CD14-positive monocyte (primary cell): Measurements from ENCODE around the gene GMEB1. TPM values are rescaled to one million over a fixed set of nuclear protein-coding genes. Genes with fewer than 3 reads are reported as not detected.
"Not testable (repeated sequence)": the region's sequence is repeated elsewhere in the genome, so short reads cannot be mapped to it uniquely, and the experiment has no call there.

Source experiments
- DNase-seq, 3 donors: peaks; one replicate each; pipeline ENCODE4 v3.0.0-alpha.2; 2011 to 2022
- H2AFZ ChIP-seq: 2 replicates; pipeline ENCODE4 v1.6.0; 2012; ENCODE audit warnings: mild to moderate bottlenecking, low read depth, low read length, inconsistent platforms; ENCODE audit not compliant: insufficient read depth, poor library complexity, severe bottlenecking
- H3K27ac ChIP-seq, 2 donors: 1 replicate in 1 of 2; 2 replicates in 1 of 2; pipeline ENCODE4 v1.5.1; 2012 to 2013; ENCODE audit warnings: low read length in 2 of 2, control low read depth in 1 of 2, inconsistent platforms in 1 of 2, low read depth in 1 of 2, mild to moderate bottlenecking in 1 of 2
- H3K27me3 ChIP-seq, 2 donors: one replicate each; pipeline versions ENCODE4 v1.6.0 to v1.6.1; 2011 to 2013; ENCODE audit warnings: low read length in 2 of 2; ENCODE audit not compliant: control insufficient read depth in 2 of 2, insufficient read depth in 2 of 2
- H3K36me3 ChIP-seq, 2 donors: replicated peaks in 1 of 2; 1 replicate in 1 of 2; 2 replicates in 1 of 2; pipeline versions ENCODE4 v1.5.1 to v1.6.1; 2012 to 2013; ENCODE audit warnings: low read length in 2 of 2, control low read depth in 1 of 2, inconsistent platforms in 1 of 2, mild to moderate bottlenecking in 1 of 2; ENCODE audit not compliant: insufficient read depth in 2 of 2, control insufficient read depth in 1 of 2
- H3K4me1 ChIP-seq, 2 donors: 1 replicate in 1 of 2; 2 replicates in 1 of 2; pipeline versions ENCODE4 v1.5.1 to v1.6.1; 2012 to 2013; ENCODE audit warnings: low read length in 2 of 2, control low read depth in 1 of 2, inconsistent platforms in 1 of 2, mild to moderate bottlenecking in 1 of 2, moderate library complexity in 1 of 2; ENCODE audit not compliant: insufficient read depth in 2 of 2, control insufficient read depth in 1 of 2
- H3K4me2 ChIP-seq: replicated peaks from 2 replicates; pipeline ENCODE3; 2012; ENCODE audit warnings: low read length, moderate library complexity, mild to moderate bottlenecking; ENCODE audit not compliant: poor library complexity, severe bottlenecking; ENCODE audit errors: extremely low read depth
- H3K4me3 ChIP-seq, 3 experiments: fragments of 200-600 bp in 1 of 3; sonication (generic) in 1 of 3; replicated peaks in 1 of 3; 1 replicate in 2 of 3; 2 replicates in 1 of 3; pipeline ENCODE4 v1.5.1; 2011 to 2013; ENCODE audit warnings: low read length in 3 of 3, mild to moderate bottlenecking in 3 of 3, control low read depth in 2 of 3, low read depth in 2 of 3, inconsistent platforms in 1 of 3, moderate library complexity in 1 of 3
- H3K79me2 ChIP-seq: 2 replicates; pipeline ENCODE4 v1.6.0; 2012; ENCODE audit warnings: mild to moderate bottlenecking, control low read depth, inconsistent platforms, low read length, moderate library complexity; ENCODE audit not compliant: insufficient read depth
- H3K9ac ChIP-seq: 2 replicates; pipeline ENCODE4 v1.6.0; 2017; ENCODE audit warnings: low read length, mild to moderate bottlenecking; ENCODE audit not compliant: insufficient read depth, poor library complexity, severe bottlenecking
- H3K9me3 ChIP-seq, 2 donors: replicated peaks in 1 of 2; 1 replicate in 1 of 2; 2 replicates in 1 of 2; pipeline versions ENCODE4 v1.5.1 to v1.6.1; 2012 to 2013; ENCODE audit warnings: low read length in 2 of 2, control low read depth in 1 of 2; ENCODE audit not compliant: control insufficient read depth in 1 of 2, insufficient read depth in 1 of 2
- H4K20me1 ChIP-seq: 2 replicates; pipeline ENCODE4 v1.6.0; 2012; ENCODE audit warnings: mild to moderate bottlenecking, low read length, control low read depth, moderate library complexity; ENCODE audit not compliant: insufficient read depth
- H3K27ac Mint-ChIP-seq, 7 donors: one replicate each; pipeline ENCODE4 v1.8.0; 2020; ENCODE audit warnings: mild to moderate bottlenecking in 7 of 7, mixed read lengths in 7 of 7, moderate library complexity in 6 of 7, inconsistent platforms in 2 of 7
- H3K27me3 Mint-ChIP-seq, 3 donors: one replicate each; pipeline ENCODE4 v1.8.0; 2021 to 2022; ENCODE audit warnings: low read depth in 3 of 3, mild to moderate bottlenecking in 3 of 3, mixed read lengths in 3 of 3, moderate library complexity in 3 of 3, inconsistent platforms in 1 of 3
- H3K36me3 Mint-ChIP-seq, 2 donors: one replicate each; pipeline ENCODE4 v1.8.0; 2020; ENCODE audit warnings: mixed read lengths in 2 of 2, inconsistent platforms in 1 of 2, mild to moderate bottlenecking in 1 of 2
- H3K4me1 Mint-ChIP-seq: one replicate; pipeline ENCODE4 v1.8.0; 2020; ENCODE audit warnings: mild to moderate bottlenecking, mixed read lengths
- H3K4me3 Mint-ChIP-seq, 2 donors: one replicate each; pipeline ENCODE4 v1.8.0; 2020; ENCODE audit warnings: mild to moderate bottlenecking in 2 of 2, mixed read lengths in 2 of 2, moderate library complexity in 1 of 2
- H3K9me3 Mint-ChIP-seq, 7 donors: one replicate each; pipeline ENCODE4 v1.8.0; 2020 to 2022; ENCODE audit warnings: mixed read lengths in 7 of 7, mild to moderate bottlenecking in 6 of 7, moderate library complexity in 6 of 7, inconsistent platforms in 2 of 7
- CTCF ChIP-seq: fragments of 200-600 bp; IDR thresholded peaks from one replicate; pipeline ENCODE4 v1.8.0; 2022; ENCODE audit warnings: antibody characterized with exemption, mild to moderate bottlenecking
- WGBS: methylation state at CpG from one replicate; pipeline ENCODE4 v1.1.5; 2013; ENCODE audit warnings: missing lambda C conversion rate; ENCODE audit not compliant: insufficient coverage; 5-methylcytosine and 5-hydroxymethylcytosine counted together
- intact Hi-C, 2 donors: fragments of 100-400 bp; cut with micrococcal nuclease; formaldehyde crosslinking; loops; one replicate each; pipeline versions ENCODE4 v1.15.0 to v1.15.1; 2023
- polyA plus RNA-seq, 3 donors: library from polyadenylated mRNA; depleted of rRNA in 1 of 3; unstranded in 2 of 3; stranded (reverse) in 1 of 3; fragments of 300-500 nt in 2 of 3; fragments of >200 nt in 1 of 3; fragmentation: Illumina TruSeq in 2 of 3; gene quantifications; 1 replicate in 2 of 3; 2 replicates in 1 of 3; pipeline ENCODE4 v1.2.3, GENCODE V29; 2012 to 2021

The GMEB1 gene
- polyA plus RNA-seq, 3 donors, result 8.1 to 16.0 (median 9.7) TPM

- no peaks in the 10 kb centered on the region for H3K9me3 Mint-ChIP-seq
- DNase-seq, result no peak
- 93% methylated on average over 3 of the region's 6 CpGs for WGBS
These were observed 14.3 kb downstream of the GMEB1 start for GRCh38 chr1:28682840-28683239.

GRCh38 chr1:28684937-28685336 is 16.4 kb downstream of the GMEB1 start:
- no peaks in the 10 kb centered on the region for H3K9me3 ChIP-seq
- no peaks in the 10 kb centered on the region for H3K27me3 ChIP-seq
- TF ChIP-seq CTCF, result no peak
- peaks cover 9% of the 10 kb centered on the region for H4K20me1 ChIP-seq
- Mint-ChIP-seq H3K9me3 (no peaks in the 10 kb centered on the region), H3K4me1 (no peaks in the 10 kb centered on the region), H3K4me3 (no peak overlapping the region), H3K36me3 (peaks cover 56 to 84% of the 10 kb centered on the region in 2 donors), H3K27ac (no peak overlapping the region), H3K27me3 (peaks cover 0 to 2% (median 0%) of the 10 kb centered on the region in 3 donors)
- no peak overlapping the region for H3K4me2 ChIP-seq
- H3K36me3 ChIP-seq, result peaks cover 61 to 95% of the 10 kb centered on the region in 2 donors
- H3K4me1 ChIP-seq, result no peaks in the 10 kb centered on the region
- intact Hi-C loops, result no loop called here
- WGBS, result no CpG with 5 or more reads among the region's 4 CpGs
- peaks cover 11% of the 10 kb centered on the region for H3K79me2 ChIP-seq
- no peak overlapping the region for H3K27ac ChIP-seq
- H2AFZ ChIP-seq, result no peak overlapping the region
- H3K9ac ChIP-seq, result no peak overlapping the region
- H3K4me3 ChIP-seq, result no peak overlapping the region
- no peak for DNase-seq

More at GRCh38 chr1:28682840-28683239, 14.3 kb downstream of the GMEB1 start:
- Histone ChIP-seq H3K9ac (no peak overlapping the region), H3K27ac (no peak overlapping the region), H3K4me3 (no peak overlapping the region), H3K4me1 (no peaks in the 10 kb centered on the region), H3K9me3 (no peaks in the 10 kb centered on the region), H3K4me2 (no peak overlapping the region), H4K20me1 (peaks cover 18% of the 10 kb centered on the region), H3K79me2 (peaks cover 30% of the 10 kb centered on the region), H2AFZ (no peak overlapping the region), H3K27me3 (no peaks in the 10 kb centered on the region), H3K36me3 (peaks cover 50 to 80% of the 10 kb centered on the region in 2 donors)
- intact Hi-C loops, result no loop called here
- peaks cover 53 to 70% of the 10 kb centered on the region in 2 donors for H3K36me3 Mint-ChIP-seq
- TF ChIP-seq CTCF, result no peak
- no peaks in the 10 kb centered on the region for H3K4me1 Mint-ChIP-seq
- peaks cover 0 to 2% (median 0%) of the 10 kb centered on the region in 3 donors for H3K27me3 Mint-ChIP-seq
- H3K27ac Mint-ChIP-seq, result peak overlapping the region in 1 of 7 donors; percentile 44
- H3K4me3 Mint-ChIP-seq, result no peak overlapping the region

GRCh38 chr1:28691627-28692026 is 23.0 kb downstream of the GMEB1 start:
- H3K4me3 Mint-ChIP-seq, H3K4me2 ChIP-seq, H4K20me1 ChIP-seq, intact Hi-C loops, H3K4me1 ChIP-seq, H3K4me3 ChIP-seq, H3K9me3 Mint-ChIP-seq, H3K4me1 Mint-ChIP-seq, H2AFZ ChIP-seq, H3K9ac ChIP-seq, H3K27me3 Mint-ChIP-seq, H3K9me3 ChIP-seq, H3K27me3 ChIP-seq, H3K79me2 ChIP-seq, H3K27ac ChIP-seq, DNase-seq: not testable (repeated sequence)
- WGBS, result no CpG with 5 or more reads among the region's 1 CpG
- Mint-ChIP-seq H3K27ac (peak overlapping the region in 1 of 7 donors; percentile 30), H3K36me3 (peaks cover 42 to 88% of the 10 kb centered on the region in 2 donors)
- peaks cover 67 to 89% of the 10 kb centered on the region in 2 donors for H3K36me3 ChIP-seq
